HG02970 (cell line): ENCODE results near the gene ZSCAN20.

Source experiments
- ATAC-seq: cut with Tn5 transposase; IDR thresholded peaks from one replicate; pipeline ENCODE4 v1.9.1; 2021; ENCODE audit warnings: mild to moderate bottlenecking, moderate library complexity, moderate number of reproducible peaks; ENCODE audit not compliant: unreplicated experiment, low FRiP score

The ZSCAN20 gene

GRCh38 chr1:33524586-33524985 is 52.1 kb downstream of the ZSCAN20 start:
- ATAC-seq = no peak

- ATAC-seq = no peak
Measured at GRCh38 chr1:33527934-33528333, 55.5 kb downstream of the ZSCAN20 start.

GRCh38 chr1:33529957-33530356 is 57.5 kb downstream of the ZSCAN20 start:
- ATAC-seq = no peak

- ATAC-seq = no peak
Measured at GRCh38 chr1:33532250-33532649, 59.8 kb downstream of the ZSCAN20 start.

- no peak for ATAC-seq
Measured at GRCh38 chr1:33532936-33533335, 60.5 kb downstream of the ZSCAN20 start.

- ATAC-seq = no peak
Measured at GRCh38 chr1:33535334-33535733, 62.9 kb downstream of the ZSCAN20 start.

- ATAC-seq = no peak
Measured at GRCh38 chr1:33537885-33538284, 65.4 kb downstream of the ZSCAN20 start.

- ATAC-seq = no peak
Measured at GRCh38 chr1:33541966-33542365, 69.5 kb downstream of the ZSCAN20 start.
